ENCODE measurements around the gene GABRR2.
A peak's percentile ranks its signal among the peaks of the same experiment; 100 is the strongest.
"Not testable (repeated sequence)": the region's sequence is repeated elsewhere in the genome, so short reads cannot be mapped to it uniquely, and the experiment has no call there.

The GABRR2 gene

DNA sequence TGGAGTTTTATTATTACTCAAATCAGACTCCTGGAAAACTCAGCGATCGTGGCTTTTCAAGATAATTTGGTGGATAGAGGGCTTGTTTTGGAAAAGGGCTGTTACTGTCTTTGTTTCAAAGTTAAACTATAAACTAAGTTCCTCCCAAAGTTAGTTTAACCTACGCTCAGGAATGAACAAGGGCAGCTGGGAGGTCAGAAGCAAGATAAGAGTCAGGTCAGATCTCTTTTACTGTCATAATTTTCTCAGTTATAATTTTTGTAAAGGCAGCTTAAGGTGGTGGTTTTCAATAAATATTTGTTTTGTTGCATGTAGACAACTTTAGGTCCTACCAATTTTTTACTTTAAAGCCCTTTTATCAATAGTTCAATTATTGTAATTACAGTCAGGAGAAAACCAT is 9.2 kb upstream of the GABRR2 start:
- no peak for DNase-seq (ENCODE audit: low spot score)

DNA sequence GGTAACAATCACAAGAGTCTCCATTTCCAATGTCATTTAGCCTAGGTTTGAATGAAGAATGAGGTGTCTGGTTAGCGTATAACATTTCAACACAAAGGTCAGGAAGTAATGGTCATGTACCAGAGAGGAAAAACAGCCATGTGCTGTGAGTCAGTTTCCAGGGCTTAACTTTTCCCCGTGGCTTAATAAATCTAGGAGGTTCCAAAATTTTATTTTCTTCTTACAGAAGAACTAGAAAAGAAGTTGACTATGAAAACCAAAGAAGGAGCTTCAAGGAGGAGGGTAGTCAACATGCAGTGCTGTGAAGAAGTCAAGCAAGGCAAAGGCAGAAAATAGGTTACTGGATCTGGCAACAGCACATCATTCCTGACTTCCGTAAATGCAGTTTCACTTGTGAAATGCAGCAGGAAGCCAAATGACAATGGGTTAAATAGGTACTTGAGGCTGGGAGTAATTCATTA is 8.4 kb upstream of the GABRR2 start:
- DNase-seq (ENCODE audit: low spot score), result no peak

GRCh38 chr6:89321131-89321970 is 6.3 kb upstream of the GABRR2 start:
- no peak for DNase-seq (ENCODE audit: low spot score)

DNA sequence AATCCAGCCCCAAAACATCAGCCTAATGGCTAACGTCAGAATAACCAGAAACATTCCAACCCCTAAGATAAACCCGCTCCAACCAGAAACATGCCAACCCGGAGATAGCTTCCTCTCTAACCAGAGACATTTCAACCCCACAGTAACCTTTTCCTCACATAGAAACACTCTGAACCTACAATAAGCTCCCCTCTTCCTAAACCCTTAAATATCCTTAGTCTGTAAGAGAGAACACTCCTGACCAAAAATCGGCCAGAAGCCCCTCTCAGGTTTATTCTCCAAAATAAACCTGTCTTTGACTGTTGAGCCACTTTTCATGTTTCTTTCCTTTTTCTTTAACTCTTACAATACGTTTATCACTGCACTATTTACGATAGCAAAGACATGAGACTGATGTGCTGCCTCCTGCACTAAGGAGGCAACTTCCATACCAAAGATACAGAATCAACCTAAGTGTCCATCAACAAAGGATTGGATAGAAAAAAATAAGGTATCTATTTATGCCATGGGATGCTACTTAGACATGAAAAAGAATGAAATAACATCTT is 5.0 kb upstream of the GABRR2 start:
- no peak for DNase-seq (ENCODE audit: low spot score)

- DNase-seq (ENCODE audit: low spot score), result no peak
Observed at GRCh38 chr6:89317067-89317466, 2.0 kb upstream of the GABRR2 start.

- no peak for DNase-seq (ENCODE audit: low spot score)
Observed at GRCh38 chr6:89314692-89315091, 407 bp downstream of the GABRR2 start.

- no peak for DNase-seq (ENCODE audit: low spot score)
Observed at GRCh38 chr6:89313006-89313405, 2.1 kb downstream of the GABRR2 start.

DNA sequence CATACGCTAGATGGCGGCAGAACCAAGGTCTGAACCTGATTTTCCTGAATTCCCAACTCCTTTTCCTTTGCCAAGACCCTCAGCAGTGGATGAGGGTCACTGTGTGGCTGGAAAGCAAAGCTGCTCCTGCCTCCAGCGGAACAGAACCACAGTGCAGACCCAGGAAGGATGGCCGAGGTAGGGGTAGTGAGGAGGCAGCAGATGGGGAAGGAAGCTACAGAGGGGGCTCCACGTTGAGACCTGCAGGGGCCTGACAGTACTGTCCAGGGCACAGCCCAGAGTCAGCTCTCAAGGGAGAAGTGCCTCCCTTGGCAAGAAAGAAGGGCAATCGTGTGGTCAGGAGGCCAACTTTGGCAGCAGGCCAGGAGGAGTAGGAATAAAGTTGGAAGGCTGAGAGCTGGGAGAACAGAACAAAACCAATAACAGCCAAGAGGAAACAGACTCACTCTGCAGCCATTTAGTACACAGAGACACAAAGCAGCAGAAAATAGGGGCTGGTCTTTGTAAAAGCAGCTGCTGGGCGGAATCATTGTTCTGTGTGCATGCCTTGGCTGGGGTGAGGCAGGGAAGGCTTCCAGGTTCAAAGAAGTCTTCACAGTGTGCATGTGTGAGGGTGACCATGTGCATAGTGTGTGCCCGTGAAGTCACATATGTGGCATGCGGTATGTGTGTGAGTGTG is 3.1 kb downstream of the GABRR2 start:
- peak; percentile 66 for DNase-seq (ENCODE audit: low spot score)

DNA sequence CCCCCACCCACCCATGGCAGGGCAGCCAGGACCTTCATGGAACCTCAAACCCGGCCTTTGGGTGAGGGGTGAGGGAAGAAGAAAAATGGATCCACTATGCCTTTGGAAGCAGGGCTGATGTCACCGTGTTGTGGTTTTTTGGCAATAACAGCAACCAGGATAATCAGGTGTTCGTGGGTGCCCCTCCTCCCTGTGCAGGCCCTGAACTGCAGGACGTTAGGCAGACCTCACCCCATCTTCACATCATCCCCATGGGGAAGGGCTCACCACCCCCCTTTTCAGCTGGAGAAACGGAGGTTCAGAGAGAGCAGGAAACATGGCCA is 3.6 kb downstream of the GABRR2 start:
- DNase-seq (ENCODE audit: low spot score), result no peak

DNA sequence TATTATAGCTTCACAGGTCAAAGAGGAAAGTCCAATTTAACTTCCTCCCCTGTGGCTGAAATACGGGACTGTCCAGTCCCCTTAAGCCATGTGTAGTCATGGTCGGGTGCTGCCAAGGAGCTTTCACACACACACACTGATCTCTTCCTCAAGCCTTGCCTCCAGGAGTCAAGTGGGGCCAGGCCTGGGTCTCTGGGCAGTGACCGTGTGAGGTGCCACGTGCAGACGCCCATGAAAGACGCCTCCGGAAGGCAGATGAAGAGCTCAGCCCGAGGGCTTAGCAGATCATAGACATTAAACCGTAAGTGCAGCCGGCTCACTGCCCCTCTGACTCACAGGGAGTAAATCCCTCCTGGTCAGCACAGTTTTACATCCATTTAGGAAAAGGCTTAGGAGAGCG is 4.2 kb downstream of the GABRR2 start:
- no peak for DNase-seq (ENCODE audit: low spot score)

- DNase-seq (ENCODE audit: low spot score), result no peak
Observed at GRCh38 chr6:89308525-89309395, 6.3 kb downstream of the GABRR2 start.

GRCh38 chr6:89304517-89304916 is 10.6 kb downstream of the GABRR2 start:
- DNase-seq (ENCODE audit: low spot score), result not testable (repeated sequence)

DNA sequence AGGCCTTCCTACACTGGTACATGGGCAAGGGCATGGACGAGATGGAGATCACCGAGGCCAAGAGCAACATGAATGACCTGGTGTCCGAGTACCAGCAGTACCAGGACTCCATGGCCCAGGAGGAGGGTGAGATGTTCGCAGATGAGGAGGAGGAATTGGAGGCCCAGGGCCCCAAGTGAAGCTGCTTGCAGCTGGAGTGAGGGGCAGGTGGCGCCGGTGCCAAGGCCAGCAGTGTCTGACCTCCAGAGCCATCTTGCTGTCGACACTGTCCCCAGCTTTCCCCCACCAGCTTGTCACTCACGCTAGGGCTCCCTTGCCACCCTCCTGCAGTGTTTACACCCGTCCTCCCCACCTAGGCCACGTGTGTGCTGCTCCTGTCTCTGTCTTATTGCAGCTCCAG is 12.2 kb downstream of the GABRR2 start:
- DNase-seq (ENCODE audit: low spot score), result no peak

DNA sequence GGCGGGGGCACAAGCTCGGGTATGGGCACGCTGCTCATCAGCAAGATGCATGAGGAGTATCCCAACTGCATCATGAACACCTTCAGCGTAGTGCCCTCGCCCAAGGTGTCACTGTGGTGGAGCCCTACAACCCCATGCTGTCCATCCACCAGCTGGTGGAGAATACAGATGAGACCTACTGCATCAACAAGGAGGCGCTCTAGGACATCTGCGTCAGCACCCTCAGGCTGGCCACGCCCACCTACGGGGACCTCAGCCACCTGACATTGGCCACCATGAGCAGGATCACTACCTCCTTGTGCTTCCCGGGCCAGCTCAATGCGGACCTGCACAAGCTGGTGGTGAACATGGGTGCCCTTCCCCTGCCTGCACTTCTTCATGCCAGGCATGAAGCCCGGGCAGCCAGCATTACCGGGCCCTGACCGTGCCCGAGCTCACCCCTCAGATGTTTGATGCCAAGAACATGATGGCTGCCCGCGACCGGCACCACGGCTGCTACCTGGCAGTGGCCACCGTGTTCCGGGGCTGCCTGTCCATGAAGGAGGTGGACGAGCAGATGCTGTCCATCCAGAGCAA is 12.8 kb downstream of the GABRR2 start:
- DNase-seq (ENCODE audit: low spot score), result no peak

DNA sequence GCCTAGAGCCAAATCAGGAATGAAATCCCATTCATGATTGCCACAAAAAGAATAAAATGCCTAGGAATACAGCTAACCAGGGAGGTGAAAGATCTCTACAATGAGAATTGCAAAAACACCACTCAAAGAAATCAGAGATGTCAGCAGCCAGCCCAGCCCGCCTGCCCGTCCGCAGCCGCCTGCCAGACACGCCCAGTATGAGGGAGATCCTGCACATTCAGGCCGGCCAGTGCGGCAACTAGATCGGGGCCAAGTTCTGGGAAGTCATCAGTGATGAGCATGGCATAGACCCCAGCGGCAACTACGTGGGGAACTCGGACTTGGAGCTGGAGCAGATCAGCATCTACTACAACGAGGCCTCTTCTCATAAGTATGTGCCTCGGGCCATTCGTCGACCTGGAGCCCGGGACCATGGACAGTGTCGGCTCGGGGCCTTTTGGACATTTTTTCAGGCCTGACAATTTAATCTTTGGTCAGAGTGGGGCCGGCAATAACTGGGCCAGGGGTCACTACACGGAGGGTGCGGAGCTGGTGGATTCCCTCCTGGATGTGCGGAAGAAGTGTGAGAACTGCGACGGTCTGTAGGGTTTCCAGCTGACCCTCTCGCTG is 13.4 kb downstream of the GABRR2 start:
- no peak for DNase-seq (ENCODE audit: low spot score)

GRCh38 chr6:89299466-89299850 is 15.6 kb downstream of the GABRR2 start:
- no peak for DNase-seq (ENCODE audit: low spot score)

GRCh38 chr6:89298680-89299465 is 16.2 kb downstream of the GABRR2 start:
- DNase-seq (ENCODE audit: low spot score), result no peak

- DNase-seq (ENCODE audit: low spot score), result no peak
Observed at GRCh38 chr6:89297695-89298351, 17.3 kb downstream of the GABRR2 start.

DNA sequence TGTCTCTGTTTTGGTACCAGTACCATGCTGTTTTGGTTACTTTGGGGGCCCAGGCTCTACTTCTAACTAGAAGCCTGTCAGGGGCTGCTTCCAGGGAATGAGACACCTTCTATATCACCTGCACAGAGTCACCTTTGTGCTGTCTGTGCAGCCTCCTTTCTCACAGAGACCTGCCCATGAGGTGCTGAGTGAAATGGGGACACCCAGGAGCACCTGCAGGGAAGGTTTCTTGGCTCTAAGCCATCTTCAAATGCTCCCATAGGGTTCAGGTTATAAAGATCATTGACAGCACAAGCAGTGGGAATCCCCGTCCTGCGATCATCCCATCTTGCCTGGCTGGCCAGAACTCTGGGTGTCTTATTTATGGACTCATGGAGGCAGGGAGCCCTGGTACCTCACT is 19.1 kb downstream of the GABRR2 start:
- no peak for DNase-seq (ENCODE audit: low spot score)

DNA sequence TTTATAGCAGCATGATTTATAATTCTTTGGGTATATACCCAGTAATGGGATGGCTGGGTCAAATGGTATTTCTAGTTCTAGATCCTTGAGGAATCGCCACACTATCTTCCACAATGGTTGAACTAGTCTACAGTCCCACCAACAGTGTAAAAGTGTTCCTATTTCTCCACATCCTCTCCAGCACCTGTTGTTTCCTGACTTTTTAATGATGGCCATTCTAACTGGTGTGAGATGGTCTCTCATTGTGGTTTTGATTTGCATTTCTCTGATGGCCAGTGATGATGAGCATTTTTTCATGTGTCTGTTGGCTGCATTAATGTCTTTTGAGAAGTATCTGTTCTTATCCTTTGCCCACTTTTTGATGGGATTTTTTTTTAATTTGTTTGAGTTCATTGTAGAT is 20.0 kb downstream of the GABRR2 start:
- DNase-seq (ENCODE audit: low spot score), result not testable (repeated sequence)
